Omental fat pad (tissue), 4 donors: ENCODE data around the gene ADAMTS16. TPM values are rescaled to one million over a fixed set of nuclear protein-coding genes. Genes with fewer than 3 reads are reported as not detected.

Experiments used
- ATAC-seq: fragments of 150-250 bp; one replicate; pipeline ENCODE4 v1.9.1; 2016; ENCODE audit warnings: mild to moderate bottlenecking, moderate library complexity; ENCODE audit not compliant: low FRiP score
- DNase-seq: peaks from one replicate; pipeline ENCODE4 v3.0.0-alpha.2; 2019; ENCODE audit warnings: low spot score
- total RNA-seq, 4 donors: library from RNA; depleted of rRNA; stranded (reverse); fragments of >200 nt; gene quantifications; one replicate each; pipeline ENCODE4 v1.1.0, GENCODE V29; 2016
- TF ChIP-seq, protein P1 (sequence below), 3 donors: fragments of 450-650 bp; IDR thresholded peaks; one replicate each; pipeline ENCODE4 v1.5.1; 2016 to 2017; ENCODE audit warnings: antibody characterized with exemption in 3 of 3, mild to moderate bottlenecking in 3 of 3, moderate library complexity in 2 of 3

ADAMTS16 gene
- total RNA-seq, 4 donors from 2014 or later, result 0.50 to 1.9 (median 1.3) TPM

DNA sequence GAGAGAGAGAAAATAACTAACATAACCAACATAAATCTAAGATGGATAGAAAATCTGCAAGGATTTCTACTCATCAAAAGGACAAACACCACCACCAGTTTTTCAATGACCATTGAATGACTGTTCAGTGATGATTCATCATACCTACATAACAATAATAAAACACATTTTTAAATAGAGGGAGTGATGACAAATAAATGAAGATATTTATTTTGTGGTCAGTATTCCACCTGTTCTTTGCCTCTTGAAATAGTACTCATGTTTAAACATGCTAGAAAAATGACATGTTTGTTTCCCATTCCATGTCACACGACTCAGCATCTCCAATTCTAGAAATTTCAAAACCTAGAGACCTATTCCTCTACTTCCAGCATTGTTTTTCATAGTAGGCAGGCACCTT lies 34.6 kb upstream of the ADAMTS16 start:
- ATAC-seq (no peak), DNase-seq (no peak)
- TF ChIP-seq, protein P1, sequence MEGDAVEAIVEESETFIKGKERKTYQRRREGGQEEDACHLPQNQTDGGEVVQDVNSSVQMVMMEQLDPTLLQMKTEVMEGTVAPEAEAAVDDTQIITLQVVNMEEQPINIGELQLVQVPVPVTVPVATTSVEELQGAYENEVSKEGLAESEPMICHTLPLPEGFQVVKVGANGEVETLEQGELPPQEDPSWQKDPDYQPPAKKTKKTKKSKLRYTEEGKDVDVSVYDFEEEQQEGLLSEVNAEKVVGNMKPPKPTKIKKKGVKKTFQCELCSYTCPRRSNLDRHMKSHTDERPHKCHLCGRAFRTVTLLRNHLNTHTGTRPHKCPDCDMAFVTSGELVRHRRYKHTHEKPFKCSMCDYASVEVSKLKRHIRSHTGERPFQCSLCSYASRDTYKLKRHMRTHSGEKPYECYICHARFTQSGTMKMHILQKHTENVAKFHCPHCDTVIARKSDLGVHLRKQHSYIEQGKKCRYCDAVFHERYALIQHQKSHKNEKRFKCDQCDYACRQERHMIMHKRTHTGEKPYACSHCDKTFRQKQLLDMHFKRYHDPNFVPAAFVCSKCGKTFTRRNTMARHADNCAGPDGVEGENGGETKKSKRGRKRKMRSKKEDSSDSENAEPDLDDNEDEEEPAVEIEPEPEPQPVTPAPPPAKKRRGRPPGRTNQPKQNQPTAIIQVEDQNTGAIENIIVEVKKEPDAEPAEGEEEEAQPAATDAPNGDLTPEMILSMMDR (IDR thresholded peaks at IDR 0.05), result no peak

DNA sequence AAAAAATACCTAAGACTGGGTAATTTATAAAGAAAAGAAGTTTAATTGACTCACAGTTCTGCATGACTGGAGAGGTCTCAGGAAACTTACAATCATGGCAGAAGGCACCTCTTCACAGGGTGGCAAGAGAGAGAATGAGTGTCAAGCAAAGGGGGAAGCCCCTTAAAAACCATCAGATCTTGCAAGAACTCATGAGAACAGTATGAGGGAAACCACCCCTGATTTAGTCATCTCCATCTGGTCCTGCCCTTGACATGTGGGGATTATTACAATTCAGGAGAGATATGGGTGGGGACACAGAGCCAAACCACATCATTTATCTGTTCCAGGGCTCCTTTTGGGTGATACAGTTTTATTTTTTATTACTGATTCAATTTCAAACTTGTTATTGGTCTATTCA lies 23.2 kb upstream of the ADAMTS16 start:
- no peak for ATAC-seq
- TF ChIP-seq, protein P1 (IDR thresholded peaks at IDR 0.05), result no peak
- no peak for DNase-seq

DNA sequence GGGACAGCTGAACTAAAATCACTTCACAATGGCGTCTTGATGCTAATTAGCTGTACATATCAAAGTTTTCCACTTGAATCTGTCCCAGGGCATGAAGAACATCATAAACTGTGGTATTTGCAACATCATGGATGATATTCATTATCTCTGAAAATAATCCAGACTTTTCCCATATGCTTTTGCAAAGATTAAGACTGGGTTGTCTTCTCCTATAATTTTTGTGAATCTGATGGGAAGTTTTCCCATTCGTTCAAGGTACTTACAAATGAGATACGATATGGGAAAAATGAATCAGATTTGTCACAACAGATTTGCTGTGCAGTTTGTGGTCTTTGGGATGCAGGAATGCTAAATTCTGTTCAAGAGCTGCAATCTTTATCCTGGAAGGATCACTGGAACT lies 17.4 kb upstream of the ADAMTS16 start:
- TF ChIP-seq, protein P1 (IDR thresholded peaks at IDR 0.05), result no peak
- ATAC-seq, result no peak
- no peak for DNase-seq

DNA sequence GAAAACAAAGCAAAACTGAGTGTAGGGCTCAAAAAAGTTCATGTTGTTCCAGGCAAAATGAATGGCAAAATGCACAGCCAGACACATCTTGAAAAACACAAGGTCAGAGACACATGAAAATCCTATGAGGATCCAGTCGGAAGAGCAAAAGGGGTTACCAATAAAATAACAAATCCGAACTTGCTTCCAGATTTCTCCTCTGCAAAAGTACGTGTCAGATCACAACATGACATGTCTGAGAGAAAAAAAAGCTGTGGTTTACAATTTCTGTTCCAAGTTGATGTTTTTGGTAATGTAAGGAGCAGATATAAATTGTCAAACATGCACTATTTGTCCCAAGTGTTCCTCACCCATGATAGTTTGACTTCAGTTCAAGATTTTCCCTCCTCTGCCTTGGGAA lies 15.9 kb upstream of the ADAMTS16 start:
- DNase-seq (no peak), ATAC-seq (no peak)
- TF ChIP-seq, protein P1 (IDR thresholded peaks at IDR 0.05), result no peak

DNA sequence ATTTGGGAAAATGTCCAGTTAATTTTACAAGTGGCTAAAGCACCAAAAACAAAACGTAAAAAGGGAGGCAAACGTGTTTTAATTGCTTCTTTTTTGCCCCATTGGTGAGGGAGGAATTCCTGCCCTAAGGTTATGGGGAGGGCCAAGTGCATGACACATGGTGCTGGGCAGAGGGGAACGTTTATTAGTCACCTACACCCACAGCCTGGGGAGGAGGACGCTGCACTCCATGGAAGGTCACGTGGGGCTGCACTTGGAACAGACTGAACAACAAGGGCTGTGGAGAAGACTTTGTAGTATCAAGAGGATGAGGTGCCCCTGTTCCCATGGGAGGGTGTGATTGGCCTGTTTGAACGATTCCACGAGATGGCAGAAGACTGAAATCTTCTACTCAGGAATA lies 13.7 kb upstream of the ADAMTS16 start:
- DNase-seq, result no peak

DNA sequence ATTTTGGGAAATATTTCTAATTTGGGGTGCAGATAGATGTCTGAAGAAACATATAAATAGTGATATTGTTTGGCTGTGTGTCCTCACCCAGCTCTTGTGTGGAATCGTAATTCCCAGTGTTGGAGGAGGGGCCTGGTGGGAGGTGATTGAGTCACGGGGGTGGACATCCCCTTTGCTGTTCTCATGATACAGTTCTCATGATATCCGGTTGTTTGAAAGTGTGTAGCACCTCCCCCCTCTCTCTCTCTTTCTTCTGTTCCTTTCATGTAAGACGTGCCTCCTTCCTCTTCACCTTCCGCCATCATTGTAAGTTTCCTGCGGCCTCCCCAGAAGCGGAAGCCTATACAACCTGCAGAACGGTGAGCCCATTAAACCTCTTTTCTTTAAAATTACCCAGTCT lies 11.4 kb upstream of the ADAMTS16 start:
- TF ChIP-seq, protein P1 (IDR thresholded peaks at IDR 0.05), result no peak
- DNase-seq, result no peak

More for the DNA sequence above, 13.7 kb upstream of the ADAMTS16 start:
- TF ChIP-seq, protein P1 (IDR thresholded peaks at IDR 0.05), result no peak
- ATAC-seq, result peak; percentile 92

DNA sequence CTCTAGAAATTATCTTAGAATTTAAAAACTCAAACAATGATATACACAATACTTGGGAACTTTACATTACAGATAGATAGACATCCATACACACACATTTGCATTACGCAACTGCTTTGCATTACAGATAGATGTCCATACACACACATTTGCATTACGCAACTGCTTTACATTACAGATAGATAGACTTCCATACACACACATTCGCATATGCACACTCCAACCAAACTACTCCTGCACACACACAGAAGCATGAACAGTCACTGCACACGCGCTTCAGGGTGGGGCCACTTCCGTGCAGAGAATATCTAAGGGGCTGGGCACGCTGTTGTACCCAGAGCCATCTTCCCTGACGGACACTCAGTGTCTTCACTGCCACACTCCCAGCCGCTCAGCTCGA lies 7.9 kb upstream of the ADAMTS16 start:
- ATAC-seq, result no peak
- TF ChIP-seq, protein P1 (IDR thresholded peaks at IDR 0.05), result no peak
- no peak for DNase-seq

More for the DNA sequence above, 11.4 kb upstream of the ADAMTS16 start:
- ATAC-seq, result no peak
